Naive thymus-derived CD8-positive, alpha-beta T cell (primary cell): ENCODE results near the gene RFLNA. TPM values are rescaled to one million over a fixed set of nuclear protein-coding genes. Genes with fewer than 3 reads are reported as not detected.
A peak's percentile ranks its signal among the peaks of the same experiment; 100 is the strongest.

Experiments used
- ATAC-seq, 2 donors: fragments of 150-1000 bp; cut with Tn5 transposase in 1 of 2; sonication (Bioruptor Pico), chemical (Tn5 transposase) in 1 of 2; 1 replicate in 1 of 2; 2 replicates in 1 of 2; pipeline ENCODE4 v1.10.0; 2021; ENCODE audit warnings: mild to moderate bottlenecking in 2 of 2, moderate library complexity in 2 of 2
- POLR2A ChIA-PET: fragments of 350-600 bp; sonication (Branson Sonifier 250); formaldehyde crosslinking; loops from one replicate; lab custom pipeline; 2021; ENCODE audit warnings: antibody characterized with exemption; lab: Charles Lee
- DNase-seq, 10 donors: peaks; one replicate each; pipeline versions ENCODE4 v3.0.0 to v3.0.0-alpha.2; 2020 to 2022
- H3K27ac Mint-ChIP-seq, 10 donors: one replicate each; pipeline ENCODE4 v1.8.0; 2020 to 2022; ENCODE audit warnings: mild to moderate bottlenecking in 10 of 10, mixed read lengths in 10 of 10, moderate library complexity in 4 of 10, inconsistent platforms in 1 of 10
- H3K27me3 Mint-ChIP-seq, 5 donors: one replicate each; pipeline ENCODE4 v1.8.0; 2021 to 2022; ENCODE audit warnings: mixed read lengths in 5 of 5
- H3K36me3 Mint-ChIP-seq, 3 donors: one replicate each; pipeline ENCODE4 v1.8.0; 2020 to 2022; ENCODE audit warnings: mixed read lengths in 3 of 3, mild to moderate bottlenecking in 2 of 3, inconsistent platforms in 1 of 3
- H3K4me1 Mint-ChIP-seq, 4 donors: one replicate each; pipeline ENCODE4 v1.8.0; 2021 to 2022; ENCODE audit warnings: mixed read lengths in 4 of 4
- H3K4me3 Mint-ChIP-seq, 10 donors: one replicate each; pipeline ENCODE4 v1.8.0; 2020 to 2022; ENCODE audit warnings: mild to moderate bottlenecking in 10 of 10, mixed read lengths in 10 of 10, moderate library complexity in 6 of 10, inconsistent platforms in 1 of 10
- H3K9me3 Mint-ChIP-seq, 9 donors: one replicate each; pipeline ENCODE4 v1.8.0; 2020 to 2022; ENCODE audit warnings: mixed read lengths in 9 of 9, mild to moderate bottlenecking in 3 of 9, inconsistent platforms in 1 of 9, moderate library complexity in 1 of 9
- polyA plus RNA-seq, 3 donors: library from polyadenylated mRNA; unstranded; fragments of 300-500 nt; fragmentation: Illumina TruSeq; gene quantifications; one replicate each; pipeline ENCODE4 v1.2.3, GENCODE V29; 2021
- total RNA-seq, 8 experiments: library from RNA in 2 of 8; stranded (reverse) in 2 of 8; gene quantifications; one replicate each; pipeline ENCODE4 v1.2.3 and lab custom pipeline; 2021 to 2026

RFLNA gene
- total and polyA plus RNA-seq, 5 experiments from 2014 or later: not detected

DNA sequence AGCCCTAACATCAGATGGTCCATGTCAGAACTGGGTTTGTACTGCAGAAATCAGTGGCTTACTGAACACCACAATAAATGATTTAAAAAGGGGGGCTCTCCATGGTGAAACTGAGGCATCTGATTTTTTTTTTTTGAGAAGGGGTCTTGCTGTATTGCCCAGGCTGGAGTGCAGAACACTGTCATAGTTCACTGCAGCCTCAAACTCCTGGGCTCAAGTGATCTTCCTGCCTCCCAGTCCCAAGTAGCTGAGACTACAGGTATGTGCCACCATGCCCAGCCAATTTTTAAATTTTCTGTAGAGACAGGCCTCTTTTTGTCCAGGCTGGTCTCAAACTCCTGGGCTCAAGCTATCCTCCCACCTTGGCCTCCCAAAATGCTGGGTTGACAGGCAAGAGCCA lies 57.4 kb downstream of the RFLNA start:
- POLR2A ChIA-PET: no interaction called here
- Mint-ChIP-seq H3K27me3 (no peaks in the 10 kb centered on the region), H3K4me3 (no peak overlapping the region), H3K27ac (peak overlapping the region in 1 of 10 donors; percentile 29), H3K4me1 (peaks cover 0 to 11% (median 3%) of the 10 kb centered on the region in 4 donors), H3K36me3 (peaks cover 0 to 36% (median 3%) of the 10 kb centered on the region in 3 donors), H3K9me3 (peaks cover 0 to 2% (median 0%) of the 10 kb centered on the region in 9 donors)
- no peak for DNase-seq
- ATAC-seq: no peak

DNA sequence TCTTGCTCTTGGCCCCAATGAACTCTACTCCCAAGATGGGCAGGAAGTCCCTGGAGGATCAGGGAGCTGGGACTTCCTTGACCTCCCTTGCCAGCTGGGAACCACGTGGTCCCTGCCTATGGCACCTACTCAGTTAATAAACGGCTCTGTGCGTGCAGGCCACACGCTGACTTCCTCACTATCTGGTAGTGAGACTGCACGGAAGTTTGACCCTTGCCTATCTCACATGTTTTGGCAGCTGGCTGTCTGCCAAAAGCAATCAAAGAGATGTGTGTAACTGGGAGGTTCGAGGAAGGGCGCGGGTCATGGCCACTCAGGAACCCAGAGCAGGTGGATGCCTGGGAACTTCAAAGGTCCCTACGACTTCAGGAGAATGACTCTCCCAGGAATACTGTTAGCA lies 57.9 kb downstream of the RFLNA start:
- Mint-ChIP-seq H3K27ac (peak overlapping the region in 4 of 10 donors; percentile 11 to 77 (median 42)), H3K4me1 (peaks cover 0 to 11% (median 2%) of the 10 kb centered on the region in 4 donors), H3K36me3 (peaks cover 0 to 36% (median 3%) of the 10 kb centered on the region in 3 donors), H3K27me3 (no peaks in the 10 kb centered on the region), H3K9me3 (peaks cover 0 to 2% (median 0%) of the 10 kb centered on the region in 9 donors), H3K4me3 (no peak overlapping the region)
- ATAC-seq: no peak
- no peak for DNase-seq
- POLR2A ChIA-PET: no interaction called here

DNA sequence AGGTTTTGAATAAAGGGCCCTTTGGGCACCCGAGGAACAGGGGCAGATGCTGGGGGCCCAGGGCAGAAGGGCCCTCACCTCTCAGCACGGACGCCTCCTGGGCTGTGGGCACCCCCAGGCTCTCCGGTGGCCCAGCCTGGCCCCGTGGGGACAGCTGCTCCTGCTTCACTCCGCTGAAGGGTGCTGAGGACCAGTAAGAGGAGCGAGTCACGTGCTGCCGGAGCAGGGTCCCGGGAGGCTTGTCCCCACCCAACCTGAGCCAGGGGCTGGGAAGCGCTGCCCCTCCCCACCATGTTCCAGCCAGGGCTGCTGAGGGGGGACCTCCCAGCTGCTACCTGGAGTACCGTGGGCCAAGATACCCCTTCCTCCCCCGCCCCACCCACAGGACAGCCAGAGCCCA lies 59.5 kb downstream of the RFLNA start:
- POLR2A ChIA-PET: no interaction called here
- Mint-ChIP-seq H3K27me3 (no peaks in the 10 kb centered on the region), H3K27ac (no peak overlapping the region), H3K9me3 (peaks cover 0 to 2% (median 0%) of the 10 kb centered on the region in 9 donors), H3K4me3 (no peak overlapping the region), H3K4me1 (peaks cover 0 to 11% (median 2%) of the 10 kb centered on the region in 4 donors), H3K36me3 (peaks cover 0 to 50% (median 2%) of the 10 kb centered on the region in 3 donors)
- DNase-seq (no peak), ATAC-seq (no peak)

DNA sequence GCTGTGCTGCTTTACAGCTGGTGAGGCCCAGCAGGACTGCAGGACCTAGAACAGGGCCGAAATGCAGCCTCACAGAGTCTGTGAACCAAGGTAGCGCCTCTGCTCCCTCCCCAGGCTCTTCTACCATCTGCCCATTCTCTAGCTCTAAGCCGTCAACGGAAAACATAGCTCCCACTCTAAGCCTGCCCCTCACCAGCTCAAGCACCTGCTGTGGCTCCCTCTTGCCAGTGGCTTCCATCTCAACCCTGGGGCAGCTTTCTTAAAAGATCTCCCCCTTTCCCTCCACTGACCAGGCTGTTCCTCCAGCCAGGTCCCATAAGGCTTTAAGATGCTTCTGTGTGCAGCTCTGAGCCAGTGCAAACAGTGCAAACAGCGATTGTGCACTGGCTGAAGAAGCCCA lies 61.3 kb downstream of the RFLNA start:
- H3K4me3 Mint-ChIP-seq: no peak overlapping the region
- no peak for ATAC-seq
- peaks cover 0 to 48% (median 0%) of the 10 kb centered on the region in 3 donors for H3K36me3 Mint-ChIP-seq
- H3K4me1 Mint-ChIP-seq: peaks cover 0 to 11% (median 2%) of the 10 kb centered on the region in 4 donors
- H3K27me3 Mint-ChIP-seq: no peaks in the 10 kb centered on the region
- no peak for DNase-seq
- peak overlapping the region in 1 of 10 donors; percentile 65 for H3K27ac Mint-ChIP-seq
- H3K9me3 Mint-ChIP-seq: no peaks in the 10 kb centered on the region
- POLR2A ChIA-PET: no interaction called here

DNA sequence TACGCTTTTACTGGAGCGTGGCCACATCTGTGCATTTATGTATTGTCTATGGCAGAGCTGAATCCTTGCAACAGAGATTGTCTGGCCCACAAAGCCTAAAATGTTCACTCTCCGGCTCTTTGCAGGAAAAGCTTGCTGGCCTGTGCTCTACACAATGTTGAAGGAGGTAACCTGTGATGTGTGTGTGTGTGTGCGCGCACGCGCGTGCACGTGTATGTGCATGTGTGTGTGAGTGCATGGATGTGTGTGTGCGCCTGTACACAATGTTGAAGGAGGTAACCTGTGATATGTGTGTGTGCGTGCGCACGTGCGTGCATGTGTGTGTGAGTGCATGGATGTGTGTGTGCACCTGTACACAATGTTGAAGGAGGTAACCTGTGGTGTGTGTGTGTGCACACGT lies 62.7 kb downstream of the RFLNA start:
- Mint-ChIP-seq H3K9me3 (no peaks in the 10 kb centered on the region), H3K4me1 (peaks cover 0 to 11% (median 2%) of the 10 kb centered on the region in 4 donors), H3K27ac (peak overlapping the region in 2 of 10 donors; percentile 46 to 52), H3K27me3 (no peaks in the 10 kb centered on the region), H3K36me3 (peaks cover 0 to 54% (median 0%) of the 10 kb centered on the region in 3 donors), H3K4me3 (no peak overlapping the region)
- POLR2A ChIA-PET: no interaction called here
- DNase-seq: no peak
- ATAC-seq: no peak

DNA sequence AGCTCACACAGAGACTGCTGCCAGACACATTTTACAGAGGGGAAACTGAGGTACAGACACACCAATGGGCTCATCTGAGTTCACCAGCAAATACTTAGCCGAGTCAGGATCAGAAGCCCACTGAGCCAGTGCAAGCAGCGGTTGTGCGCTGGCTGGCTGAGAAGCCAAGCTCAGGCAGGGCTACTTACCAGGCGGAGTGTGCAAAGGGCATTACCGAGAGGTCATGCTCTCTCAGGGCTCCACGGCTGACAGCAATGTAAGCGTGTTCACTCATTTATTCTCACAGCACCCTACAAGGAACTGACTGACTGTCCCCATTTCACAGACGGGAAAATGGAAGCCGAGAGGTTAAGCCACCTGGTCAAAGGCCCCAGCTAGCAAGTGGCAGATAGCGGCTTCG lies 63.7 kb downstream of the RFLNA start:
- Mint-ChIP-seq H3K9me3 (no peaks in the 10 kb centered on the region), H3K4me1 (peaks cover 0 to 3% (median under 1%) of the 10 kb centered on the region in 4 donors), H3K27ac (peak overlapping the region in 2 of 10 donors; percentile 30 to 43), H3K27me3 (no peaks in the 10 kb centered on the region), H3K4me3 (no peak overlapping the region), H3K36me3 (peaks cover 0 to 47% (median 0%) of the 10 kb centered on the region in 3 donors)
- ATAC-seq: no peak
- no peak for DNase-seq
- POLR2A ChIA-PET: no interaction called here

DNA sequence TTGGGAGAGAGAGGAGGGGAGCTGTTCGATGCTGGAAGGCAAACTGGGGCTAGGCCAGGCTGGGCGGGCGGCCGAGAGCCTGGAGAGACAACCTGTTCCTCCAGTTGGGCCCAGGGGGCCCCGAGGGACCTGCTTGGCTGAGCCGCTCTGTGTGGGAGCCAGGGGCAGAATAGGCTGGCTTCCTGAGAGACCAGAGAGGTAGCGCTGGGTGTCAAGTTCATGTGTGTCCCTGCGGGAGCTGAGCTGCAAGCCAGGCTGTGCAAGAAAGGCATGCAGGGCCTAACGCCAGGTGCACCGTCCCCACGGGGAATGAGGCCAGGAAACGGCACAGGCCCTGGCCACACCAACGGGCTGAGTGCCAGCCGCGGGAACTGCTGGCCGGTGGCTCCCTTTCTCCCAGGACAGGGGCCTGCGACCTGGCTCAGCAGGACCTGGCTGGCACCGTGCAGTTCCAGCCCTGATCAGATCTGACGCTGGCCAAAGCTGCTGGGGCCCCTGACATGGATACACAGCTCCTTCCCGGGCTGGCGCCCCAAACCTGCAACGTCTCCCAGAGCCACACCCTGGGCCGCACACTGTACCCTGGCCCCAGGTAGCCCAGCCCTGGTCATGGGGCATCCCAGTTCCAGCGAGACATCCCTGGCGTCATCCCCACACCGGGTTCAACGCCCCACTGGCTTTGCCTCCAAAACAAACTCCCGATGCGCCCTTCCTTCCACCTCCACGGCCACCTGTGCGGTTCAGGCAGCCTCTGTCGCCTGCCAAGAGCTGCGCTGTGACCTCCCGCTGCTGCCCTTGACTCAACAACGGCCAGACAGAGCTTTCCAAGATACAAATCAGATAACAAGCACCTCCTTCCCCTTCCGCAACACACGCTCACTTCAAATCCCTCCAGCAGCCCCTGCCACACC lies 65.0 kb downstream of the RFLNA start:
- Mint-ChIP-seq H3K9me3 (no peaks in the 10 kb centered on the region), H3K4me3 (no peak overlapping the region), H3K27ac (peak overlapping the region in 2 of 10 donors; percentile 40 to 78), H3K4me1 (peaks cover 0 to 2% (median 0%) of the 10 kb centered on the region in 4 donors), H3K27me3 (no peaks in the 10 kb centered on the region), H3K36me3 (peaks cover 0 to 40% (median 0%) of the 10 kb centered on the region in 3 donors)
- POLR2A ChIA-PET: no interaction called here
- DNase-seq (no peak), ATAC-seq (no peak)

DNA sequence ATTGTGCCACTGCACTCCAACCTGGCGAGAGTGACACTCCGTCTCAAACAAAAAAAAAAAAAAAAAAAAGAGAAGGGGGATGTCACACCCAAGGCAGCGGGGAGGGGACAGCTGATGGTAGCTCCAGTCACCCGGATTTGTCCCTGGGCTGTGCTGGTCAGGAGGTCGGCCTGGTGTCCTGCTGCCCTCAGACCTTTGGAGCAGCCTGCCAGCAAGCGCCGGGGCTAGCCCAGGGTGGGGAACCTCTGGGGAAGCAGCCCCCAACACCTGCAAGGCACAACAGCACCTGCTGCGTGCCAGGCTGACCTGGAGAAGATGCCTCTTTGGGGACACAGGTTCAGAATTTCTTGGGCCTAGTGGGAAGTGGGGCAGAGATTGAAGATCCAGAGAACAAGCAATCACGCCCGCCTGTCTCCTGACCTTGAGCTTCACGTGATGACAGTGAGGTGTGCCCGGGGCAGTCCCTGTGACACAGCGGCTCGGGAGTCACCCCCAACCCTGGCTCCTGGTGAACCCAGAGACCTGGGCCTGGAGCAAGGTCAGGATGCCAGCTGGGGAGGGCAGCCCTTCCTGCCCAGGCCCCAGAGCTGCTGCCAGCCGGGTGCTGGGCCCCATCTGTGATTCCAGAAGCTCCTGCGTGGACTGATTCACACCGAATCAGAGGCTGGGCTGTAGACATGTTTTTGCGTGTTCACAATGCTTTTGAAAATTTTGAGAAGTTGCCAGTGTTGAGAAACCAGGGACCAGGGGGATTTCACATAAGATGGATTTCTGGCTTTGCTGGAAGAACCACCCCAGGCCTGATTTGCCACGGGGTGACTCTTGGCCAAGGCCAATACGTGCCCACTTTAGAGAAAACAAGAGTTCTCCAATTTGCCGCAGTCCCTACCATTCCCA lies 66.4 kb downstream of the RFLNA start:
- Mint-ChIP-seq H3K36me3 (peaks cover 0 to 40% (median 0%) of the 10 kb centered on the region in 3 donors), H3K4me1 (peaks cover 0 to 6% (median 1%) of the 10 kb centered on the region in 4 donors), H3K27me3 (no peaks in the 10 kb centered on the region), H3K4me3 (no peak overlapping the region), H3K9me3 (no peaks in the 10 kb centered on the region), H3K27ac (peak overlapping the region in 1 of 10 donors; percentile 78)
- POLR2A ChIA-PET: no interaction called here
- DNase-seq: no peak
- ATAC-seq: no peak

DNA sequence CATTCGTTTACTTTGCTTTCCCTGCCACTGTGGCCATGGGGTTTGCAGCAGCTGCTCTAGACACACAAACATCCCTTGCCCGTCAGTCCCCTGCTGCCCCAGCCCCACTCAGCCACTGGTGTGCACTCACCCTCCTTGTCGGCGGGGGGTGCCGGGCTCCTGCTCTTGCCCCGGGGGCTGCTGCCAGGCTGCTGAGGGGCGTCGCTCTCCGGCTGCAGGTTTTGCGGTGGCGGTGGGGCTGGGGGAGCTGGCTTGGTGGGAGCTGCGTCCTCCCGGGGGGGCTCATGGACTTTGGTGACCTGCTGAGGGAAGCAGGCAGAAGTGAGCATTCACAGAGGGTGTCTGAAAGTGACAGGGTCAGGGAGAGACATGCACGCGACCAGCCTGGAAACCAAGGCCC lies 67.1 kb downstream of the RFLNA start:
- DNase-seq: no peak
- H3K27ac Mint-ChIP-seq: peak overlapping the region in 1 of 10 donors; percentile 41

DNA sequence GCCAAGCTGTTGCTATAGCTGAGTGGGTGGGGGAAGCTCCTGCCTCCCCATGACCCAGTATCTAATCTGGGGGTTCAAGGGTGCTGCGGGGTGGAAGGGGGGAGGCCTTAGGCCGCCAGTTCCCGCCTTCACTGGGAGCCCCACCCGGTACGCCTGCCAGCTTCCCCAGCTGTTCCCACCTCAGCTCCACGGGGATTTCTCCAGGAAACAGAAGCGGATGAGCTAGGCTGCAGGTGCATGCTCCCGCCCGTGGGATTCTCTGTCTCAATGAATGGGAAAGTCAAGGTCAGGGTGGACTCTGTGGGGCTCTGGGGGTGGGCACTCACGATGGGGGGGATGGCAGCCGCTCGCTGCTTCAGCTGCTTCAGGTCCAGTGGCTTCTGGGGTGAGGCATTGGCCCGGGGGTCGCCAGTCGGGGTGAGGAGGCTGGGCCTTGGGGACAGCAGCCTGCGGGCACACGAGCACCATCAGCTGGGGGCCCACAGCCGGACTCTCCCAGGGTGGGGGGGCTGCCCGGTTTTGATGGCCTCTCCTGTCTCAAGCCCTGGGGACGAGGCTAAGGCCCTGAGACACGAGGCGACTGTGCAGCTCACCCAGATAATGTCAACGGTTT lies 68.6 kb downstream of the RFLNA start:
- H3K36me3 Mint-ChIP-seq: peaks cover 0 to 33% (median 0%) of the 10 kb centered on the region in 3 donors
- ATAC-seq (no peak), DNase-seq (no peak)
- no peak overlapping the region for H3K4me3 Mint-ChIP-seq
- no peak overlapping the region for H3K27ac Mint-ChIP-seq
- POLR2A ChIA-PET: no interaction called here
- no peaks in the 10 kb centered on the region for H3K27me3 Mint-ChIP-seq
- H3K4me1 Mint-ChIP-seq: peaks cover 0 to 7% (median 1%) of the 10 kb centered on the region in 4 donors
- no peaks in the 10 kb centered on the region for H3K9me3 Mint-ChIP-seq

More for the DNA sequence above, 67.1 kb downstream of the RFLNA start:
- no peak overlapping the region for H3K4me3 Mint-ChIP-seq
- POLR2A ChIA-PET: no interaction called here
- H3K9me3 Mint-ChIP-seq: no peaks in the 10 kb centered on the region
- H3K27me3 Mint-ChIP-seq: no peaks in the 10 kb centered on the region
- ATAC-seq: no peak
- peaks cover 0 to 44% (median 0%) of the 10 kb centered on the region in 3 donors for H3K36me3 Mint-ChIP-seq
- H3K4me1 Mint-ChIP-seq: peaks cover 0 to 6% (median 1%) of the 10 kb centered on the region in 4 donors

DNA sequence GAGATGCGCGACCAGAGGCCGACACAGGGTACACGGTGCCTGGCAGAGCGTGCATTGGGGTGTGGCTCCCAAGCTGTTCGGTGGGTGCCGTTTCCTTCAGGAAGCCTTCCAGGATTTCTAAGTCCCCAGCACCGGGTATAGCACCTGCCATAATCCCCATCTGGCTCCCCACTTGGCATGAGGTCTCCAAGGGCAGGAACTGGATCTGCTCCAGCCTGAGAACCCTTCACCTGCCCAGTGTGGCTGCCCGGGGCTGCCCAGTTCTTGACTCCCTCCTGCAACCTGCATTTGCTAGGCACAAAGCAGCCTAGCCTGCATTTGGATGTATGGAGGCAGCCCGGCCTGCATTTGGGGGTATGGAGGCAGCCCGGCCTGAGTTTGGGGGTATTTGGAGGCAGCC lies 69.7 kb downstream of the RFLNA start:
- Mint-ChIP-seq H3K27ac (peak overlapping the region in 2 of 10 donors; percentile 21 to 43), H3K36me3 (peaks cover 0 to 30% (median 0%) of the 10 kb centered on the region in 3 donors), H3K27me3 (no peaks in the 10 kb centered on the region), H3K4me1 (peaks cover 0 to 11% (median 1%) of the 10 kb centered on the region in 4 donors), H3K9me3 (no peaks in the 10 kb centered on the region), H3K4me3 (no peak overlapping the region)
- no peak for DNase-seq
- POLR2A ChIA-PET: no interaction called here
- no peak for ATAC-seq
